Endothelial cell of umbilical vein (primary cell): Measurements from ENCODE around the gene NCLN. TPM values are rescaled to one million over a fixed set of nuclear protein-coding genes. Genes with fewer than 3 reads are reported as not detected.

Source experiments
- BruUV-seq: library from RNA; stranded (reverse); fragments of 400-500 nt; replicated peaks from 2 replicates; lab custom pipeline; 2021; lab: Mats Ljungman, UMichigan
- CTCF ChIA-PET: fragments of 300-600, 350-600 bp; sonication (Branson Sonifier 250); formaldehyde crosslinking; loops from one replicate; lab custom pipeline; 2021; ENCODE audit warnings: antibody characterized with exemption, inconsistent platforms; lab: Charles Lee
- POLR2A ChIA-PET: fragments of 300-600, 350-600 bp; sonication (Branson Sonifier 250); formaldehyde crosslinking; loops from one replicate; lab custom pipeline; 2021; ENCODE audit warnings: antibody characterized with exemption, inconsistent platforms; lab: Charles Lee
- DNase-seq: peaks from one replicate; pipeline ENCODE4 v3.0.0-alpha.2; 2011; ENCODE audit warnings: low read depth, low spot score
- FAIRE-seq: peaks from 2 replicates; lab custom pipeline; 2011; peaks lifted over from hg19 to GRCh38; lab: Jason Lieb, UNC
- H2AFZ ChIP-seq: 2 replicates; pipeline ENCODE4 v1.6.0; 2012; ENCODE audit warnings: low read depth, low read length, control low read depth, inconsistent platforms
- H3K27ac ChIP-seq: 2 replicates; pipeline ENCODE4 v1.5.1; 2011; ENCODE audit warnings: low read depth, mild to moderate bottlenecking, control low read depth, low read length, moderate library complexity; ENCODE audit not compliant: insufficient read depth
- H3K27me3 ChIP-seq, 2 experiments: 2 replicates each; pipeline versions ENCODE4 v1.6.0 to v1.6.1; 2011; ENCODE audit warnings: low read length in 2 of 2, mixed read lengths in 1 of 2; ENCODE audit not compliant: control insufficient read depth in 2 of 2, insufficient read depth in 2 of 2
- H3K36me3 ChIP-seq, 2 experiments: 2 replicates in 1 of 2; 3 replicates in 1 of 2; pipeline ENCODE4 v1.5.1; 2011; ENCODE audit warnings: low read length in 2 of 2, mild to moderate bottlenecking in 1 of 2, moderate library complexity in 1 of 2; ENCODE audit not compliant: control insufficient read depth in 2 of 2, insufficient read depth in 2 of 2; ENCODE audit errors: extremely low read depth in 1 of 2
- H3K4me1 ChIP-seq: 3 replicates; pipeline ENCODE4 v1.5.1; 2011; ENCODE audit warnings: mild to moderate bottlenecking, low read length; ENCODE audit not compliant: control insufficient read depth, insufficient read depth; ENCODE audit errors: extremely low read depth
- H3K4me2 ChIP-seq: 2 replicates; pipeline ENCODE4 v1.6.1; 2011; ENCODE audit warnings: low read length, control low read depth, mixed read lengths; ENCODE audit not compliant: insufficient read depth
- H3K4me3 ChIP-seq, 3 experiments: fragments of 200-600 bp in 1 of 3; sonication (generic), shearing (Covaris generic) in 1 of 3; replicated peaks in 1 of 3; 2 replicates each; pipeline ENCODE4 v1.5.1; 2011 to 2016; ENCODE audit warnings: control low read depth in 3 of 3, low read length in 3 of 3, mild to moderate bottlenecking in 2 of 3, inconsistent platforms in 1 of 3, low read depth in 1 of 3, moderate library complexity in 1 of 3; ENCODE audit not compliant: insufficient read depth in 1 of 3
- H3K79me2 ChIP-seq: 2 replicates; pipeline ENCODE4 v1.6.0; 2012; ENCODE audit warnings: low read length, inconsistent platforms; ENCODE audit not compliant: control insufficient read depth, insufficient read depth
- H3K9ac ChIP-seq: replicated peaks from 2 replicates; pipeline ENCODE3; 2011; ENCODE audit warnings: low read length, control low read depth; ENCODE audit not compliant: insufficient read depth; ENCODE audit errors: extremely low read depth
- H3K9me1 ChIP-seq: replicated peaks from 3 replicates; pipeline ENCODE4 v1.6.0; 2011; ENCODE audit warnings: mild to moderate bottlenecking, low read length; ENCODE audit not compliant: control insufficient read depth, insufficient read depth; ENCODE audit errors: extremely low read depth
- H3K9me3 ChIP-seq: replicated peaks from 2 replicates; pipeline ENCODE4 v1.5.1; 2012; ENCODE audit warnings: low read length, inconsistent platforms; ENCODE audit not compliant: control insufficient read depth, insufficient read depth
- H4K20me1 ChIP-seq: replicated peaks from 2 replicates; pipeline ENCODE3; 2011; ENCODE audit warnings: mild to moderate bottlenecking, low read length; ENCODE audit not compliant: control insufficient read depth, insufficient read depth; ENCODE audit errors: extremely low read depth
- EZH2 ChIP-seq: IDR thresholded peaks from 2 replicates; pipeline ENCODE4 v1.6.1; 2012; ENCODE audit warnings: borderline replicate concordance, low read depth, mild to moderate bottlenecking, moderate library complexity, low read length, inconsistent platforms; ENCODE audit not compliant: severe bottlenecking
- FOS ChIP-seq: IDR thresholded peaks from 2 replicates; pipeline ENCODE4 v1.6.1; 2011; ENCODE audit warnings: mild to moderate bottlenecking, low read length, moderate library complexity, borderline replicate concordance; ENCODE audit not compliant: insufficient read depth
- GATA2 ChIP-seq: IDR thresholded peaks from 2 replicates; pipeline ENCODE4 v1.7.0; 2011; ENCODE audit warnings: low read depth, mild to moderate bottlenecking, moderate library complexity, mixed read lengths, low read length; ENCODE audit not compliant: insufficient read length, insufficient read depth
- JUN ChIP-seq: IDR thresholded peaks from 2 replicates; pipeline ENCODE4 v1.6.1; 2011; ENCODE audit warnings: borderline replicate concordance, low read depth; ENCODE audit not compliant: insufficient read length, insufficient read depth
- MAX ChIP-seq: IDR thresholded peaks from 2 replicates; pipeline ENCODE4 v1.6.1; 2011; ENCODE audit not compliant: insufficient read depth, insufficient read length
- MYC ChIP-seq: IDR thresholded peaks from one replicate; pipeline ENCODE4 v1.6.1; 2011; ENCODE audit warnings: mild to moderate bottlenecking, low read depth, low read length
- POLR2A ChIP-seq: IDR thresholded peaks from 2 replicates; pipeline ENCODE4 v1.6.1; 2012; ENCODE audit warnings: low read depth, mild to moderate bottlenecking, control low read depth, low read length
- POLR2AphosphoS5 ChIP-seq: IDR thresholded peaks from 2 replicates; pipeline ENCODE4 v1.6.1; 2012; ENCODE audit warnings: low read depth, mild to moderate bottlenecking, control low read depth, low read length, moderate library complexity; ENCODE audit not compliant: insufficient read depth
- dilution Hi-C: fragments of 300-500 bp; cut with MboI; formaldehyde crosslinking; loops from one replicate; pipeline ENCODE4 v1.15.0; 2019; ENCODE audit warnings: low sequenced_read_pairs; ENCODE audit not compliant: extremely low pct_ligation_motif_present
- intact Hi-C: fragments of 100-400 bp; cut with micrococcal nuclease; formaldehyde crosslinking; loops from one replicate; pipeline ENCODE4 v1.10.0; 2022
- polyA plus RNA-seq, 4 experiments: library from polyadenylated mRNA; depleted of rRNA in 3 of 4; stranded (reverse) in 3 of 4; unstranded in 1 of 4; fragments of >200 nt; gene quantifications; 2 replicates each; pipeline versions ENCODE4 v1.2.1 to v1.2.3, GENCODE V29; 2011 to 2012; ENCODE audit warnings: missing spikeins in 1 of 4
- total RNA-seq: library from RNA; stranded (reverse); gene quantifications from 2 replicates; pipeline ENCODE4 v1.2.3, GENCODE V29; 2021
- TF ChIP-seq, protein P1 (sequence below), 2 donors: IDR thresholded peaks; 1 replicate in 1 of 2; 2 replicates in 1 of 2; pipeline ENCODE4 v1.5.1; 2011; ENCODE audit warnings: low read length in 2 of 2, mild to moderate bottlenecking in 2 of 2, moderate library complexity in 2 of 2, control low read depth in 1 of 2, inconsistent platforms in 1 of 2, low read depth in 1 of 2; ENCODE audit not compliant: insufficient read depth in 1 of 2; ENCODE audit errors: extremely low read depth in 1 of 2

NCLN gene
- total and polyA plus RNA-seq, 2 donors (not counting 3 experiments of a cell fraction or from before 2014, with no cell fraction given), result 97.2 to 102 TPM

- FAIRE-seq, result no peak
- H3K9me1 ChIP-seq, result no peaks in the 10 kb centered on the region
- H3K27me3 ChIP-seq, result no peaks in the 10 kb centered on the region
- H3K36me3 ChIP-seq, result no peaks in the 10 kb centered on the region
- ChIA-PET POLR2A (no interaction called here), CTCF (interaction anchor here (0.7 kb wide), 1 partner anchor 13 kb away, joined by 3 read pairs; no protein-coding TSS in a partner anchor)
- H3K79me2 ChIP-seq, result no peaks in the 10 kb centered on the region
- H3K4me2 ChIP-seq, result no peak overlapping the region
- no TSS peak for BruUV-seq
- H3K27ac ChIP-seq, result no peak overlapping the region
- no peaks in the 10 kb centered on the region for H3K9me3 ChIP-seq
- DNase-seq, result no peak
- no peaks in the 10 kb centered on the region for H3K4me1 ChIP-seq
- dilution Hi-C loops (no loop called here), intact Hi-C loops (no loop called here)
- TF ChIP-seq MYC (no peak), JUN (no peak), MAX (no peak), POLR2A (no peak), FOS (no peak), EZH2 (no peak), GATA2 (no peak), POLR2AphosphoS5 (no peak)
- TF ChIP-seq, protein P1, sequence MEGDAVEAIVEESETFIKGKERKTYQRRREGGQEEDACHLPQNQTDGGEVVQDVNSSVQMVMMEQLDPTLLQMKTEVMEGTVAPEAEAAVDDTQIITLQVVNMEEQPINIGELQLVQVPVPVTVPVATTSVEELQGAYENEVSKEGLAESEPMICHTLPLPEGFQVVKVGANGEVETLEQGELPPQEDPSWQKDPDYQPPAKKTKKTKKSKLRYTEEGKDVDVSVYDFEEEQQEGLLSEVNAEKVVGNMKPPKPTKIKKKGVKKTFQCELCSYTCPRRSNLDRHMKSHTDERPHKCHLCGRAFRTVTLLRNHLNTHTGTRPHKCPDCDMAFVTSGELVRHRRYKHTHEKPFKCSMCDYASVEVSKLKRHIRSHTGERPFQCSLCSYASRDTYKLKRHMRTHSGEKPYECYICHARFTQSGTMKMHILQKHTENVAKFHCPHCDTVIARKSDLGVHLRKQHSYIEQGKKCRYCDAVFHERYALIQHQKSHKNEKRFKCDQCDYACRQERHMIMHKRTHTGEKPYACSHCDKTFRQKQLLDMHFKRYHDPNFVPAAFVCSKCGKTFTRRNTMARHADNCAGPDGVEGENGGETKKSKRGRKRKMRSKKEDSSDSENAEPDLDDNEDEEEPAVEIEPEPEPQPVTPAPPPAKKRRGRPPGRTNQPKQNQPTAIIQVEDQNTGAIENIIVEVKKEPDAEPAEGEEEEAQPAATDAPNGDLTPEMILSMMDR (IDR thresholded peaks at IDR 0.05; ENCODE audit: extremely low read depth in 1 of 2, insufficient read depth in 1 of 2, low read depth in 1 of 2, low read length in 2 of 2), result no peak
- no peak overlapping the region for H3K4me3 ChIP-seq
- no peak overlapping the region for H3K9ac ChIP-seq
- no peaks in the 10 kb centered on the region for H4K20me1 ChIP-seq
- H2AFZ ChIP-seq, result no peak overlapping the region
These were observed 31.1 kb downstream of the NCLN start for GRCh38 chr19:3216874-3217273.
